Measurements from ENCODE around the gene ADD1. TPM values are rescaled to one million over a fixed set of nuclear protein-coding genes. Genes with fewer than 3 reads are reported as not detected.
A peak's percentile ranks its signal among the peaks of the same experiment; 100 is the strongest.

The ADD1 gene
- total and polyA plus RNA-seq, 11 donors = 179 to 275 (median 215) TPM

- ATAC-seq (peak; percentile 35 to 66 (median 52)), DNase-seq (peak; percentile 71 to 88 (median 82))
- Histone ChIP-seq H3K36me3 (peaks cover 0 to 12% (median 0%) of the 10 kb centered on the region in 9 donors), H3K4me1 (peaks cover 35 to 93% (median 86%) of the 10 kb centered on the region in 12 donors), H3K27ac (peak overlapping the region; percentile 59 to 86 (median 80)), H3K4me3 (peak overlapping the region in 1 of 12 donors; percentile 12), H3K27me3 (no peaks in the 10 kb centered on the region), H3K9me3 (no peaks in the 10 kb centered on the region)
- TF ChIP-seq POLR2A (IDR thresholded peaks at IDR 0.05) = no peak
- TF ChIP-seq CTCF (IDR thresholded peaks at IDR 0.05) = no peak
- intact Hi-C loops (cut with DNase I) = loop anchor here in 2 of 10 donors (5.0 kb wide), 2 partner anchors 36 to 44 kb away; partner anchors contain the start of gene ADD1 (in 1 of the 2)
- 33 to 43% (median 38%) methylated on average over 27 to 28 of the region's 28 CpGs for WGBS, 4 donors
Measured at GRCh38 chr4:2806390-2807355, 37.0 kb upstream of the ADD1 start.

DNA sequence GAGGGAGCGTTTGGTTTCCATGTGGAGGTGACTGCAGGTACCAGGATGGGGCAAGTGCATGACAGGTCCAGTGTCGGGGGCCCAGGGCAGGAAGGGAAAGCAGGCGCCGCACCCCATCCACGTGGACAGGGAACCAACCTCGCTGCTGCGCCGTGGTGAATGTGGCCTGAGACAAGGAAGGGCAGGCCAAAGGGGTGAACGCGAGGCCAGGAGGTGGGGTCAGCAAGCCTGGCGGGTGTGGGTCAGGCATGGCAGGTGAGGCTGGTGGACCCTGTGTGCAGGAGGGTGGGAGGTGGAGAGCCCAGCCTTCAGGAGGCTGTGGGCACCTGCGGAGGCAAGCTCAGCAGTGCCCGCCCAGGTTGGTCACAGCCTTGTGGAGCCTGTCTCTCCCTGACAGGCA lies 36.1 kb upstream of the ADD1 start:
- H3K4me3 ChIP-seq = no peak overlapping the region
- intact Hi-C loops (cut with DNase I) = loop anchor here in 2 of 10 donors (5.0 kb wide), 2 partner anchors 35 to 45 kb away; partner anchors contain the start of gene ADD1 (in 1 of the 2)
- no peak for ATAC-seq
- no peaks in the 10 kb centered on the region for H3K9me3 ChIP-seq
- peaks cover 0 to 12% (median 0%) of the 10 kb centered on the region in 9 donors for H3K36me3 ChIP-seq
- H3K27me3 ChIP-seq = no peaks in the 10 kb centered on the region
- TF ChIP-seq CTCF (IDR thresholded peaks at IDR 0.05) (no peak), POLR2A (IDR thresholded peaks at IDR 0.05) (no peak)
- peak overlapping the region in 8 of 12 donors; percentile 59 to 86 (median 80) for H3K27ac ChIP-seq
- 92 to 97% (median 92%) methylated on average over 13 of the region's 13 CpGs for WGBS, 4 donors
- DNase-seq = peak in 2 of 5 donors; percentile 26 to 52
- peaks cover 38 to 97% (median 90%) of the 10 kb centered on the region in 12 donors for H3K4me1 ChIP-seq

DNA sequence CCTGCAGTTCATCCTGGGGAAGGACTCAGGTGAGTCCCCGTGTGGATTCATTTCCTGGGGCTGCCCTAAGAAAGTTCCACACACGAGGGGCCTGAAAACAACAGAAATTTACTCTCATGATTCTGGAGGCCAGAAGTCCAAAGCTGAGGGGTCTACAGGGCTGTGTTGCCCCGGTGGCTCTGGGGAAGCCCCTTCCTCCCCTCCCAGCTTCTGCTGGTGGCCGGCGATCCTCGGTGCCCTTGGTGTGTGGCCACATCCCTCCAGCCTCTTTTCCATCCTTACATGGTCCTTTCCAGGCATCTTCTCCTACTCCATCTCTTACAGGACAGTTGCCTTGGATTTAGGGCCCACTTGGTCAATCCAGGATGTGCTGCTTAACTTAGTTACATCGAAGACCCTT lies 35.6 kb upstream of the ADD1 start:
- Histone ChIP-seq H3K4me1 (peaks cover 38 to 97% (median 89%) of the 10 kb centered on the region in 12 donors), H3K4me3 (no peak overlapping the region), H3K9me3 (no peaks in the 10 kb centered on the region), H3K27ac (peak overlapping the region in 4 of 12 donors; percentile 17 to 84 (median 80)), H3K27me3 (no peaks in the 10 kb centered on the region), H3K36me3 (peaks cover 0 to 12% (median 0%) of the 10 kb centered on the region in 9 donors)
- ATAC-seq (no peak), DNase-seq (no peak)
- 90 to 99% (median 94%) methylated on average over 5 to 7 of the region's 7 CpGs for WGBS, 4 donors
- intact Hi-C loops (cut with DNase I) = loop anchor here in 2 of 10 donors (5.0 kb wide), 2 partner anchors 34 to 46 kb away; partner anchors contain the start of gene ADD1 (in 1 of the 2)
- TF ChIP-seq CTCF (IDR thresholded peaks at IDR 0.05) = no peak

Measured in heart left ventricle (tissue), 16 donors.